GM12865 (cell line): ENCODE results near the gene BABAM2.

Experiments used
- DNase-seq: peaks from one replicate; pipeline ENCODE4 v3.0.0; 2010; ENCODE audit warnings: low read depth
- H3K4me3 ChIP-seq: 2 replicates; pipeline ENCODE4 v1.5.1; 2011; ENCODE audit warnings: mild to moderate bottlenecking, low read depth, low read length, control low read depth
- CTCF ChIP-seq: IDR thresholded peaks from 2 replicates; pipeline ENCODE4 v1.5.1; 2011; ENCODE audit warnings: low read length, control low read depth, low read depth, inconsistent platforms; ENCODE audit not compliant: insufficient read depth; ENCODE audit errors: missing control alignments

Gene BABAM2

GRCh38 chr2:28358668-28359201, 468.2 kb downstream of the BABAM2 start:
- DNase-seq, result no peak
- no peak overlapping the region for H3K4me3 ChIP-seq
- no peak for TF ChIP-seq CTCF

GRCh38 chr2:28359222-28360057, 468.9 kb downstream of the BABAM2 start:
- peak; percentile 75 for DNase-seq
- no peak overlapping the region for H3K4me3 ChIP-seq
- TF ChIP-seq CTCF, result no peak

- no peak for DNase-seq
- no peak for TF ChIP-seq CTCF
- H3K4me3 ChIP-seq, result no peak overlapping the region
These were observed 469.7 kb downstream of the BABAM2 start for GRCh38 chr2:28360058-28360717.

GRCh38 chr2:28360718-28361293, 470.3 kb downstream of the BABAM2 start:
- no peak for DNase-seq
- no peak overlapping the region for H3K4me3 ChIP-seq
- TF ChIP-seq CTCF, result no peak

GRCh38 chr2:28361991-28362710, 471.6 kb downstream of the BABAM2 start:
- no peak overlapping the region for H3K4me3 ChIP-seq
- DNase-seq, result no peak
- no peak for TF ChIP-seq CTCF

- H3K4me3 ChIP-seq, result no peak overlapping the region
- no peak for DNase-seq
- TF ChIP-seq CTCF, result no peak
These were observed 472.5 kb downstream of the BABAM2 start for GRCh38 chr2:28362991-28363521.
